Fibroblast of the conjunctiva (primary cell): Measurements from ENCODE around the gene SLC9B2.
A peak's percentile ranks its signal among the peaks of the same experiment; 100 is the strongest.
"Not testable (repeated sequence)": the region's sequence is repeated elsewhere in the genome, so short reads cannot be mapped to it uniquely, and the experiment has no call there.

Experiments used
- DNase-seq: peaks from one replicate; pipeline ENCODE4 v3.0.0-alpha.2; 2010; ENCODE audit warnings: low read depth

SLC9B2 gene

GRCh38 chr4:103019308-103020124 is 57.0 kb downstream of the SLC9B2 start, which contains the start of gene SLC9B1:
SLC9B1 (minus strand) TSS chr4:103019705; CDS start chr4:102991711, 27,994 bp downstream.
- DNase-seq, result peak; percentile 94

GRCh38 chr4:103018391-103019307 is 57.9 kb downstream of the SLC9B2 start:
- DNase-seq, result peak; percentile 21

- DNase-seq, result no peak
Measured at GRCh38 chr4:103012551-103012950, 64.0 kb downstream of the SLC9B2 start.

- DNase-seq, result peak; percentile 53
Measured at GRCh38 chr4:103012060-103012459, 64.5 kb downstream of the SLC9B2 start.

GRCh38 chr4:103011378-103012025 is 65.1 kb downstream of the SLC9B2 start:
- DNase-seq, result no peak

GRCh38 chr4:103010804-103011203 is 65.8 kb downstream of the SLC9B2 start:
- no peak for DNase-seq

GRCh38 chr4:103008875-103009729 is 67.5 kb downstream of the SLC9B2 start:
- DNase-seq, result peak; percentile 70

GRCh38 chr4:103002551-103002950 is 74.0 kb downstream of the SLC9B2 start:
- DNase-seq, result no peak

GRCh38 chr4:102994803-102995202 is 81.8 kb downstream of the SLC9B2 start:
- DNase-seq, result no peak

- DNase-seq, result not testable (repeated sequence)
Measured at GRCh38 chr4:102993985-102994384, 82.6 kb downstream of the SLC9B2 start.

- DNase-seq, result no peak
Measured at GRCh38 chr4:102988429-102989020, 88.0 kb downstream of the SLC9B2 start.

GRCh38 chr4:102981005-102981404 is 95.6 kb downstream of the SLC9B2 start:
- DNase-seq, result no peak
